Stimulated activated CD4-positive, alpha-beta T cell treated with anti-CD3 and anti-CD28 coated beads, Interleukin-1b, Interleukin-23, amount 100 ng/mL, for 1 hour (primary cell): ENCODE results near the gene PDE3A.

ENCODE experiments used
- DNase-seq, 2 donors: peaks; one replicate each; pipeline ENCODE4 v3.0.0-alpha.2; 2020; ENCODE audit warnings: low read depth in 2 of 2

PDE3A gene

DNA sequence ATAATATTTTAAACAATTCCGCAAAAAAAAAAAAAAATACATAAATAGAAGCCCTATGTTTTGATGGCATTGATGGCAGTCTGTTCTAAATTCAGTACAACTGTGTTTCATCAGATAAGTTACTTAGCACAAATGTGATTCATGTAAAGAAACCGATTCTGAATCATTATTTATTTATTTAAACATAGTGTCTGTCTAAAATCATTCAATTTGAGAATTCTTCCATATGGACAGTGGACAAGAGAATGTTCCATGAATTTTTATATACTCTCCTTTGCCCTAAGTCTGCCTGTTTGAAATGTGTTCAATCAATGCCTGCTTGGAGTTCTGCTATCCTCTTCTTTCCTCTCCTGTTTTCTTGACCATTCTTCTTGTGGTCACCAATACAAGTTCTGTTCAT is 126.5 kb downstream of the PDE3A start:
- DNase-seq: no peak

DNA sequence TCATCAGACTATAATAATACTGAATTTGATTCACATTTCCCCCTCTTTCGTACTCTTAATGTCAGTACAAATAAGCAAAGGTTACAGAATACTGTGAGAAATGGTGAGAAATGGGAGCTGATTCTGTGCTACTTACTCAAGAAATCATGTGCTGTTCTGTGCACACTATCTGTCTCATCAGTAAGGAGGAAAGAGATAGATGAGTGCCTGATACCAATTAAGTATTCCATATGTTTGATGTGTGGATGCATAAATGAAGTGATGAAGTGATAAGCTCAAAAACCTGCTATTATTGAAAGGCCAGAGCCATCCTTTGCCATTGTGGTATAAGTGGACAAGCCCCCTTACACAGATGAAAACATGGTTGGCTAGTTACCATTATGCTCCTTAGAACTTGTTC is 127.7 kb downstream of the PDE3A start:
- no peak for DNase-seq

DNA sequence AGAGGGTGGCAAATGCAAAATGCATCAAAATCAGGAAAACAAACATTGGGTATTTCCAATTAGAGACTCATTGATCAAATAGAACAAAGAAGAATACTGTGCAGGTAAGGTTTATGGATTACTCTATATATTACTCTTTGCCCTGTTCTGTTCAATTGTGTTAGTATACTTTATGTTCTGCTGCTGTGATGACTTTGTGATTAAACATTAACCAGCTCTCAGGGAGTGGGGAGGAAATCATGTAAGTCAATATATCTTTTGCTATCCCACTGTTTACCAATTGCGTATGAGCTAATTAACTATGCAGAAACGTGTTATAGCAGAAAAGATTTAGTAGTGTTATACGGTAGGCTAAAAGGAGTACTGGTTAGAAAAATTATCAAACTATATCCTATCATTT is 129.4 kb downstream of the PDE3A start:
- no peak for DNase-seq

DNA sequence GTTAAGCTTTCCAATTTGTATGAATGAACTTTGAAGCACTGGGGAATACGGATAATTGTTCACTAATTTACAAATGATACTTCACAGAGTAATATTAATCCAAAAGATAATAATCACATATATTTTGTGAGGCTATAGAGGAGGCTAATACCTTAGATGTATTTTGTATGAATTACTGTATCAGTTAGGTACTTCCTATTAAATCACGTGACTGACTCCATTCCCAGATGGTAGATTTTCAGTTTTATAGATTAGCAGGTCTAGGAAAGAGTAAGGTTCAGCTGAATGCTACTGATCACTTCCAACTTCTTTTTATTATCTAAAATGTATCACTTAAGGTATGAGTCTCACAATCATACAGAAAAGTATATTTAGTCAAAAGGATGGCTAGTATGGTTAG is 133.6 kb downstream of the PDE3A start:
- DNase-seq: no peak

DNA sequence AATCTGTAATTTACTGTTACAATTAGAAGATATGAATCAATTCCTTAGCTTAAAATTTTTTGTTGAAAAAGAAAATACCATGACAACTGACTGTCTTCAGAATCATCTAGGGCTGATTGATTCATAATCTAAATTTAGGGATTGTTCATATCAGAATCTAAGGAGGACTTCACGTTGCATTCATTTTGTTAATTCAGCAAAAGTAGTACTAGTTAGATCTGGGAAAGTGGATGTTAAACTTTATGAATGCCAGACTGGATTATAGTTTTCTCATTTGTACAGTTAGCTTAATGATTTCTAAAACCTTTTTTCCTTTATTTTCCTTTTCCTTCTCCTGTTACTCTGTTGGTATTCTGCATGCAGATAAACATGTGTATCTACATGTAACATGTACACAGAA is 135.5 kb downstream of the PDE3A start:
- DNase-seq: no peak

DNA sequence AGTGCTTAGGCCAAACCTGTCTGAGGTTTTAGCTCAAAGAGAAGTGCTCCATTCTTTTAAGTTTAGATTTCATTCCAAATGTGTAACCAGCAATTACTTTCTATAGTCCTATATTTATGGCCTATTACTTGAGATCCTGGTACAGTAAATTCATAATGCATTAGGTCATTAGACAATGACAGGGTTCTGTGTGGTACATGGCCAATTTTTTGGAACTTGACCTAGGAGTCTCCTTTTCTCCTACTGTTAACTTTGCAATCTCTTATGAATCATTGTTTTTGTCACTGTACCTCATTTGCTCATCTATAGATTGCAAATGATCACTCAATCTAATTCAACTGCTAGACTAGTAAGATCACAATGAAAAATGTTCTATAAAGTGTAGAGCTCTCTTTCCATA is 136.7 kb downstream of the PDE3A start:
- DNase-seq: no peak

DNA sequence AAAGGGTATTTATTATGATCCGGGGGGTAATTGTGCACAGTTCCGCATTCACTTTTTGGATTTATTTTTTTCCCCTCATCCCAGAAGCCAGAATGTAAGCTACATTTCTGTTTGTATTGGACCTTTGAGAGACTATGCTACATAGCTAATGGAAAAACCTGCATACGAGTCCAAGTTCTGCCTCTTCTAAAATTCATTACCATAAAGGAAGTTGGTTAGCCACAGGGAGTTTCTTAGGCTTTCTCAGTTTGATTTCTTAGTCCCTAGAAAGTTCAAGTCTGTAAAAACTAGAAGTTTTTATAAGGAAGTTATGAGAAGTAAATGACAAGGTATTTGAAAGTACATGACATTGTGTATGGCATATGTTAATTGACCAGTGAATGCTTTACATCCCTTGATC is 138.7 kb downstream of the PDE3A start:
- DNase-seq: no peak

DNA sequence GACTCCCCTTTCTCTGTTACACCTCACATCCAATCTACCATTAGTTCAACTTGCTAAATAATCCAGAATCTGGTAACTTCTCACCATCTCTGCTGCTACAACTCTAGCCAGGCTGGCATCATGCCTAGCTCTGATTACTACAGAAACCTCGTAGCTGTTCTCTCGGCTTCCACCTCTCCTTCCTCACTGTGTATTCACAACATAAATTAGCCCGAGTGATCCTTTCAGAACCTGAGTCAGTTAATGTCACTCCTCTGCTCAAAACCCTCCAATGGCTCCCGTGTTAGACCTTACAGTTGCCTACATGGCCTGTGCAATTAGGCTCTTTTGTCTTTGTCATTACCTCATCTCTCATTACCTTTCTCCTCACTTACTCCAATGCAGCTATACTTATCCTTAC is 139.4 kb downstream of the PDE3A start:
- DNase-seq: no peak

DNA sequence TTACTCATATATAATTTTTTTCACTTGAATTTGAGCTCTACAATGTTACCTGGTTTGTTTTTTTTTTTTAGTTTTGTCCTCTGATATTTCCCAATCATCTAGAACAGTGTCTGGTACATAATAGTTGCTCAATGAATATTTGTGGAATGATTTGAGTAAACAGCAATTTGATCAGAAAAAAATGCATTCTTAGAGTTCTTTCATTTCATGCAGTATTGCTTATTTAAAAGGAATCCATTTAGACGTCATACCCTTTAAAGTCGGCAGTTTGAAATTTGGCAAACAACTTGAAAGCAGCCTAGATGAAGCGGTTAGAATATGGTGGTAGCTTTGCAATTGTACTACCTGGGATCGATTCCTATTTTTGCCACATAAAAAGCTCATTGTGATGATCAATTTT is 140.0 kb downstream of the PDE3A start:
- DNase-seq: no peak

DNA sequence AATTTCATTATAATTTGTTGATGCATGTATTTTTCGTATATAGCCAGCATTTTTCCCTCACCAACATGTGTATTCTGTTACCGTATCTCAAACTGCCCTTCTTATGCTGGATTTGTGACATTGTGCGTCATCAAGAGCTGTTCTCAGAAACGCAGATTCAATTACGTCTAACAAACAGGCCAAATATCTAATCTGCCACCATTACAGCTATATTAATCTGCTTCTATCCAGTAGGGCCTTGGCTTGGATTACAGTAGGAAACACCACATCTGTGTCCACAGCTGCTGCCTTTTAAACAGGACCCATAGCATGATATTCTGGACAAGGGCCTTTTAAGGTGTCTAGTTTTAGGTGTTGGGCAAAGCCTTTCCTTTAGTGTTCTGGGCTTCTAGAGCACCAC is 140.6 kb downstream of the PDE3A start:
- no peak for DNase-seq

DNA sequence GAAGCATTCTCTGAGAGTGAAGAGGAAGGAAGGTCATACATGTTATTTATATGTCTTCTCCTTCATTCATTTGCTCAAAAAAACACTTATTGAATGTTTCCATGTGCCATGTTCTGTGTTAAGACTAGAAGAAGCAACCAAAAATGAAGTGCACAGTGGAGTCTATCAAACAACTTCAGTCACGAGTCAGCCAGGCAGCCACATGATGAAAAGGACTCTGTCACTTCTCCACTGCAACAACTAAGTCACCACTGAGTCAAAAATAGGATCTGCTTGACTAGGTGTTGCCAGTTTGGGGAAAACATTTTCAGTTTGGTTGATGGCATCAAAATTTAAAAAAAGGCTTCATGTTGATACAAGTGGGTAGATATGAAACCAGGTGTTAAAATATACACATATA is 142.5 kb downstream of the PDE3A start:
- no peak for DNase-seq

DNA sequence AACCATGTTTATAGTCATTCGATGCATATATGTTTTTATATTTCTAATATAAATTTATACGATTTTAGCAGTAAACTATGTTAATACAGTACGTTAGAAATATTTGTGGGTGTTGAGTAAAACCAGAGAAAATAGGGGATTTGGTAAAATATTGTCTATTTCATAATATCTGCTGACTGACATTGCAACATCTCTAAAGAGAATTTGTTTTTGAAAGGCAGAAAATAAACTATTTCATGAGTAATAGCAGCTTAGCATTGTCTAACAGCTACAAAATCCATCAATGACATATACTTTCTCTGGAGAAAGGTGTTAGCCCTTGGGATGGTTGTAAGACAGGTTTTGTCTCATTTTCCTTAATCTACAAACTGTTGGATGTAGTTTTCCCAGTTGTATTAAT is 144.9 kb downstream of the PDE3A start:
- DNase-seq: no peak

DNA sequence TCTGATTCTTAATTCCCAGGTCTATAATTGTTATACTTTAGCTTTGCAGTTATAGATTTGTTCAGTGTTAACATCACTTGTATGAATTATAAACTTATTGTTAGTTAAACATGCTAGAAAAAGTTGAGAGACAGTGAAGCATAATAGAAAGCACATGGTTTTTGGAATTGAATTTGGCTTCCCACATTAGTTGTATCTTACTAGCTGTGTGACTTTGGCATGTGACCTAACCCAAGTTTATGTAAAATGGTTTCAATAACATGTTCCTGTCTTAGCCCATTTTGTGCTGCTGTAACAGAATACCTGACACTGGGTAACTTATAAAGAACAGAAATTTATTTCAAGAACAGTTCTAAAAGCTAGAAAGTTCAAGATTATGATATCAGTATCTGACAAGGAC is 146.3 kb downstream of the PDE3A start:
- no peak for DNase-seq

DNA sequence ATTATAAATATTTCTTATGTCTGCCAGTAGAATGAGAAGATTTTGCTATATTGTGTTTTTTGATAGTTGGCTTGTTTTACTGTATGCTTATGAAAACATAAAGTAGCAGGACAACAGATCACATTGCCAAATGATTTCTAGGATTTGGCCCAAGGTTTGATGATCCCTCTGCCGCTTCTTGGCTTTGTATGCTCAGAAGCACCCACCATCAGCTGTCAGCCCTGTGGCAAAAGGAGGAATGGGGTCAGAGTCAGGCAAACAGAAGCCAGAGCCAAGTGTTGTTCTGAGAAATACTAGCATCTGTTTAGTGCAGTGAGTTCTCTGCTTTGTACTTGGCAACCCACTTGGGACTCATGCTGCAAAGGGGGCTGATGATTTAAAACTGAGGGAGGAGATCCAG is 152.2 kb downstream of the PDE3A start:
- no peak for DNase-seq

DNA sequence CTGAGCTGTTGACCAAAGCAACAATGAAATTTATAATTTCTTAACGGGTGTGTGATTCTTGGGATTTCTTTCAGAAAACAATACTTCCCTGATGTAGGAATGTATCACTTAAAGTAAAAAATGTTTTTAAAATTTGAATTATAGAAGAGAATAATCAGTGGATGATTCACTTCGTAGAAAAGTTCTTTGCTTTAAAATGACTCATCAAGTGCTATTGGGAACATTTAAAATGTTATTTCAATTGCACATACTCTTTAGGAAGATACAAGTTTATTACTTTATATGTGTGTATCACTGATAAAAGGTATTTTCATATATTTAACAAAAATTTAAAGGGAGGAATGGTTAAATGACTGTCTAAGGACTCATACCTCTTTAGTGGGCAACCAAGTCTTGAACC is 155.3 kb downstream of the PDE3A start:
- no peak for DNase-seq

DNA sequence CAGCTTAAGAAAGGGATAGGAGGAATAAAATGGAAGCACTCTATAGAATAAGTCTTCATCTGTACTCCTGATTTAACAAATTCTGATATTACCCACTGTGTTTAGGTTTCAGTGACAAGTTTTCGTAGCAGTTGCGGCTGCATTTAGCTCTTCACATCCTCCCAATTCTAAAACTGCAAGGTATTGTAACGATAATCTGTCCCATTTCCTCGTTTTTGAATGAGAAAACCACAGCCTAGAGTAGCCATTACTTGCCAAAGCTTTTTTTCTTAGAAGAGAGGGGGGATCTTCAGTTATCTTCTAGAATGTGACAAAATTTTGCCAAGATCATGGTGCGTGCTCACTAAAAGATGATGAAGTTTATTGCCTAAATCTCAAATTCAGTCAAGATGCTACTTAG is 155.8 kb downstream of the PDE3A start:
- no peak for DNase-seq

DNA sequence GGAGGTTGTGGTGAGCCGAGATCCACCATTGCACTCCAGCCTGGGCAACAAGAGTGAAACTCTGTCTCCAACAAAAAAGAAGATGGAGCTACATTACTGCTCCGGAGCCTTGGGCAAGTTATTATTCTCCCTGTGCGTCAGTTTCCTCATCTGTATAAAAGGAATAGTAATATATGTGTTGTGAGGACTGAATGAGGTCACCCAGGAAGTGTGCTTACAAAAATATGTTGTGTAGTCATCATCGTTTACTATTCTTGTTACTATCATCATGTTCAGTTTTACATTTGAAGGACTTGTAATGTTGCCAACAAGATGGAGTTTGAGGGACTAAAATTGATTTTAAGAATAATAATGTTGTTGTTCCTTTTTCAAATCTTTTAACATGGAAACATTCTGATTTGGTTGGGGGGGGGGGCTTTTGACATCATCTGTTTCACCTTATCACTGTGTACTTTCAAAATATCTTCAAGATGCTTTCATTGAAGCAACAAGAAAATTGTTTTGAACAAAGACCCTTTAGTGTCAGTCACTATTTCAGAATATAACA is 156.8 kb downstream of the PDE3A start:
- DNase-seq: no peak

DNA sequence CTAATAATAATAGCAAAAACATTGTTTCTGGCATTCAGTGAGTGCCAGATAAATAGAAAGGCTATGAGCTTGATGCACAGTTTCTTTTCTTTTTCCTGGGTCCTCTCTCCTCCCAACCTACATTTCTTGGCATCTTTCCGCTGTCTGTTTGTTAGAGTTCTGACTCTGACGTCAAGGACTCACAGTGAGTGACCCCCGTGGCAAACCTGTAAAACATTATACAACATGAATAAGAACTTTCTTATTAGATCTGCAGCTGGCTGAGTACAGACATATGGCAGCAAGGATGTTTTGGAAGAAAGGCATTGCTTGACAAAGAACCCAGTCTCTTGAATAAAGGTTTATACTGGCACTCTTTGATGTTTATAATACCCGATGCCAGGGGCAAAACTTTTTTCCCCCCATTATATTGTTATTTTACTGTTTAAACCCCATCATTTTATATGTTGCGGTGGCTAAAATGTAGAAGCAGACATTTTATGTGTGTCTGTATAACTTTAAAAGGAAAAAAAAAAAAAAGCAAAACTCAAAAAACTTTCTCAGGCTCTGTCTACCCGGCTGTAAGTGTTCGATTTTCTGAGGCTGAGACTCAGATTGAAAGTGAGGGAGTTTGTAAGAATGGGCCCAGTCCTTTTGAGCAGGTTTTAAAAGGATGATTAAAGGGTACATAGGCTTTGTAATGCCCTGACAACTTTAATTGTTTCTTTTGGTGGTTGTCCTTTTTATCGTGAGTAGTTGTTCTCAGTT is 159.3 kb downstream of the PDE3A start:
- no peak for DNase-seq

DNA sequence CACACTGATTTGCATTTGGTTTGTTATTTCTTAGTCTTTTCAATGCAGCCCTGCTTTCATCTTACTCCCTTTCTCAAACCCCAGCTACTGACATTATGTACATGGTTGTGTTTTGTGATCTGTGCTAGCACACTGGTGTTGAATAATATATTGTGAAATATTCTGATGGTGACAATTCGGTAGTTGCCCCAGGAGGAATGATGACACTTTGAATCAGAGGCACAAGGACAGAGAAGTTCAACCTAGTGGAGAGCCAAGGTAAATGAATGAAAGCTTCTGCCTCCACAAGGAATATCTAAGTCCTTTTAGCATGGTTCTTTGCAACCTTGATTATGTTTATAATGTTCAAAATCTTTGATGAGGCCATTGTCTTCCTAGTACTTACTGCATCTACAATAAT is 159.9 kb downstream of the PDE3A start:
- DNase-seq: no peak

DNA sequence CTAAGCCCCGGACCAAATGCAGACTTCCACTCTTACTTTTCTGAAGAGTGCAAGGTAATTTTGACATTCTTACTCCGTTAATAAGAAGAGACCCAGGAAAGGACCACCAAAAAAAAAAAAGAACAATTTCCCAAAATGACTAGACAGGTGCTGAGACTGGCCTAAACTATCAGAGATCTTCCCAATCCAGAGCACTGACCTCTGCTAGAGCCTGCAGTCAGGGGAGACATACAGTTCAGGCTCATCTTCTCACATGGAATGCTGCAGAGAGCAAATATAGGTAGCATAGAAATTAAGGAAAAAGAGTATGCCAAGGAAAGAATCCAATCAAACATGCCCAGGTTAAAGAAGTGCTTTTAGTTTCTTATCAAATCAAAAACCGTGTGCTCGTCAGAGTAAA is 177.9 kb downstream of the PDE3A start:
- no peak for DNase-seq

DNA sequence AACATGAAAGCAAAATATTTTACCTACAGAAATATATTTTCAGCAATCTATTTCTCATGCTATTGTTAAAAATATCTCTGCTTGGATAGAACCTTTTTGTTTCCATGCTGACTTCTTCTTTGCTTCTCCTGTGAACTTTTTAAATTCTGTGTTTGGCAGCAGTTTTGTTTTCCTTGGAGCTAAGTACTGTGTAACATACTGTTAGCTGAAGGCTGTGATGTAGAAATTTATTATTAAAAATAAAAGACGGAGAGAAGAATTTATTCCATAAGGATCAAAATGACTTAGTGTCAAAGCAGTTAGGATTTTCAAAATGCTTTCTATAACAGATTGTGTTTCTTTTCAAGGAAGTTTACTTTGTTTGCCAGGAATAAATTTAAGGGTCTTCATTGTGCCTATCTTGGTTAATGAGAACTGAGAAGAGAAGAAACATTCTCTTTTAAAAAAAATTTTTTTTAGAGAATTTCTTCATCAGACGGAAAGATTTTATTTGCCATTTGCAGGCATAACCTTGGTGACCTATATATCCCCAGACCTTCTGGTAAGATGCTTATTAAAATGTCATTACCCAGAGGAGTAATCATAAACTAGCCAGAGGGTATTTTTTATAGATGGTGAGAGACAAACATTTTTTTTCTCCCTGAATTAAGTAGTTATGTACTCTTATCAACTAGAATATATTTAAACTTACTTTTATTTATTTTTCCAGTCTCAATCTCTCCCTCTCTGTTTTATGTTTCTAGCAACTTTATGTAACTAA is 179.7 kb downstream of the PDE3A start:
- DNase-seq: no peak

DNA sequence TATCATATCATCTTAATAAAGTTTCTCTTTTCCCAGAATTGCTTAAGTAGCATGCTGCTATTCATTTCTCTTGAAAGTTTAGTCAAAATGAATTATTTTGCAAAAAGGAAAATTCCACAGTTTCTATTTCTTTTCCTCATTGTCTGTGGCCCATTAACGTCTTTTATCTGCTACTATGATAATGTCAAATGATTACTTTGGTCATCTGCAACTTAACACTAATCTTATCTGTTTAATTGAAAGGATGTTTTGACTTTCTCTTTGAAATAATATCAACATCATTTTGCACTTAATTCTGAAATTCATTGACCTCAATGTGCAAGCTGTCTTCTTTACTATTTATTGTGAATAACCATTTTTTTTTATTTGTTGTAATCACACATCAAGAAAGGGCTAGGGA is 180.3 kb downstream of the PDE3A start:
- no peak for DNase-seq

DNA sequence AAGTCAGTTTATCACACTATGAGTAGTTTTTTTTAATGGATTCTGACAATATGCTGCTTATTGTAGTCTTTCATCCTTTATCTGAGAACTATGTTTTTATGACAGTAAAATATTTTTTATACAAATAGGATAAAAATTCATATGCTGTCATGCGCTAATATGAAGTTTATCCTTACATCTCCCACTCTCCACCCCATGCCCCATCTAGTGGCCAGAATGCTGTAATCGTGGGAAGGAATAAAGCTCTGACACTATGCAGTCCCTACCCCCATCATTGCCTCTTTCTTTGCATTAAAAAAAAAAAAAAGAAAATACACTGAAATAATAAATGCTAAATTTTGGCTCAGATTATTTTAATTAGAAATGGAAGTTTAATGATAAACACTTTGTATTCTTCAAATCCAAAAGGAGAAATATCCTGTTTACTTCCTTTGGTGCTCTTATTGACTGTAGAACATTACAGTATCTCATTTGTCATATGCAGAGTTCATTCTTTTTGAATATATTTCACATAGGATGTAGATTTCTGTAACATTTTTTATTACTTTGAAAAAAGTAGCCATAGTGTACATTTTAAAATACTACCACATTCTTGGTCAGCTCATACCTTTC is 180.9 kb downstream of the PDE3A start:
- DNase-seq: no peak
